Subcutaneous adipose tissue (tissue), 4 donors: ENCODE measurements around the gene CBX7. TPM values are rescaled to one million over a fixed set of nuclear protein-coding genes. Genes with fewer than 3 reads are reported as not detected.

ENCODE experiments used
- total RNA-seq, 4 donors: library from RNA; depleted of rRNA; stranded (reverse); fragments of >200 nt; gene quantifications; one replicate each; pipeline ENCODE4 v1.1.0, GENCODE V29; 2016
- TF ChIP-seq, protein P1 (sequence below): fragments of 450-650 bp; IDR thresholded peaks from one replicate; pipeline ENCODE4 v1.5.1; 2016; ENCODE audit warnings: low read depth, mild to moderate bottlenecking, control low read depth, antibody characterized with exemption, moderate library complexity

CBX7 gene
- total RNA-seq, 4 donors from 2014 or later: 37.4 to 74.2 (median 50.7) TPM

DNA sequence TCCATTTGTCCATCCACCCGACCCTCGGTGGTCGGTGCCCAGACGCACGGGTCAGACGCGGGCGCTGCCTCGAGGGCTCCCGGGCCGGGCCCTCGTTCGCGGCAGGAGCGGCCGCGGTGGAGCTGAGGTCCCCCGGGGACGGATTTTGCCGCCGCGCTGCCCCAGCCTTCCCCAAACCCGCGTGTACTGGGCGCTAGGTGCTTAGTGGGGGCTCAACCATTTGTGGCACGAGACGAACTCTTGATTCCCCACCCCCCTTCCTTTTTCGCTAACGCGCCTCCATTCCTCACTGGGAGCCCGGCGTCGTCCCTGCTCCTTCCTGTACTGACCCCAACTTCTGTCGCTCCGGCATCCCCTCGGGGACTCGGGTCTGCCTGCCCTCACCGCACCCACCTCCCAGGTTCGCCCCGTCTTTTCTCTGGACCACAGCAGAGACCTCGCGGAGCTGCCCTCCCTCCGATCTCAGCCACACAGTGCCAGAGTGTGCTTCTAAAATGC is 789 bp upstream of the CBX7 start:
- TF ChIP-seq, protein P1, sequence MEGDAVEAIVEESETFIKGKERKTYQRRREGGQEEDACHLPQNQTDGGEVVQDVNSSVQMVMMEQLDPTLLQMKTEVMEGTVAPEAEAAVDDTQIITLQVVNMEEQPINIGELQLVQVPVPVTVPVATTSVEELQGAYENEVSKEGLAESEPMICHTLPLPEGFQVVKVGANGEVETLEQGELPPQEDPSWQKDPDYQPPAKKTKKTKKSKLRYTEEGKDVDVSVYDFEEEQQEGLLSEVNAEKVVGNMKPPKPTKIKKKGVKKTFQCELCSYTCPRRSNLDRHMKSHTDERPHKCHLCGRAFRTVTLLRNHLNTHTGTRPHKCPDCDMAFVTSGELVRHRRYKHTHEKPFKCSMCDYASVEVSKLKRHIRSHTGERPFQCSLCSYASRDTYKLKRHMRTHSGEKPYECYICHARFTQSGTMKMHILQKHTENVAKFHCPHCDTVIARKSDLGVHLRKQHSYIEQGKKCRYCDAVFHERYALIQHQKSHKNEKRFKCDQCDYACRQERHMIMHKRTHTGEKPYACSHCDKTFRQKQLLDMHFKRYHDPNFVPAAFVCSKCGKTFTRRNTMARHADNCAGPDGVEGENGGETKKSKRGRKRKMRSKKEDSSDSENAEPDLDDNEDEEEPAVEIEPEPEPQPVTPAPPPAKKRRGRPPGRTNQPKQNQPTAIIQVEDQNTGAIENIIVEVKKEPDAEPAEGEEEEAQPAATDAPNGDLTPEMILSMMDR: no peak

DNA sequence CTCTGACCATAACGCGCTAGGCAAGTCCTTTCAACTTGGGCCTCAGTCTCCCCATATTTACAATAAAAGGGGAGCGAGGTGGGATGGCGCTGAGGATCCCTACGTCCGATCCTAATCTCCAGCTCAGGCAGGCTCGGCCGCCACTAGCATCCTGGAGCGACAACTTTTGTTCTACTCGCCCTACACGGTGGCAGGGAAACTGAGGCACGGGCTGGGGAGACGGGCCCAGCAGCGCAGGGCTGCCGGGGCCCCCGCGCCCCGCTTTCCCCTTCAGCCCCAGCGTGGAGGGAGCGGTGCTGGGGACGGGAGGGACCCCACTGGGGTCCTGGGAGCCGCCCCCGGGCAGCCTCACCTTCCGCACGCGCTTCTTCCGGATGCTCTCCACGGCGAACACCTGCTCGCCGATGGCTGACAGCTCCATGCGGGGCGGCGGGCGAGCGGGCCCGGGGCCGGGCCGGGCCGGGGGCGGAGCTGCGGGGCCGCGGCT is 413 bp downstream of the CBX7 start:
- TF ChIP-seq, protein P1: no peak

DNA sequence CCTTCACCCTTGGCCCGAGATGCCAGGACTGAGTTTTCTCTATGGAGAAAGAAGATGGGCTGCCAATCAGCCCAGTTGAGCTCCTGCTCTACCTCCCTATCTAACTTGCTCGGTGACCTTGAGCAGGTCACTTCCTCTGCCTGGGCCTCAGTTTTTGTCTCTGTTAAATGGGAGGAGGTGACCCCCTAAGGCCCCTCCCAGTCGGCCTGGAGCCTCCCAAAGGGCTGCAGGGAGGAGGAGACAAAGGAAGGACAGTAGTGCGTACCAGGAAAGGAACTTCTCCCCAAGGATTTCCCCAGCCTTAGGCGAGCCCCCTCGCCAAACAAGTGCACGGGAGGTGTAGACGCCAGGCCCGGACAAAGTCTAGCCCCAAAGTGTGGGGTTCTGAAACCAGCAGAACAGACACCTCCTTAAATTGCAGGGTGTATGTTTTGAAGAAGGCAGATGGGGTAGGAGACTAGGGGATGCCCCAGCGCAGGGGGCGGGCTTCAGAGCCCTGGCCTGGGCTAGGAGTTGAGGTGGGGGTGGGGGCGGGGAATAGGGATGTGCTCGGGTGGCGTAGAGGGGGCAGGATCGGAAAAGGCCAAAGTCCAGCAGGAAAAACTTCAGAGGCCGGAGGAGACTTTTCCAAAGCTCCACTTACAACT is 1.0 kb downstream of the CBX7 start:
- TF ChIP-seq, protein P1: no peak

DNA sequence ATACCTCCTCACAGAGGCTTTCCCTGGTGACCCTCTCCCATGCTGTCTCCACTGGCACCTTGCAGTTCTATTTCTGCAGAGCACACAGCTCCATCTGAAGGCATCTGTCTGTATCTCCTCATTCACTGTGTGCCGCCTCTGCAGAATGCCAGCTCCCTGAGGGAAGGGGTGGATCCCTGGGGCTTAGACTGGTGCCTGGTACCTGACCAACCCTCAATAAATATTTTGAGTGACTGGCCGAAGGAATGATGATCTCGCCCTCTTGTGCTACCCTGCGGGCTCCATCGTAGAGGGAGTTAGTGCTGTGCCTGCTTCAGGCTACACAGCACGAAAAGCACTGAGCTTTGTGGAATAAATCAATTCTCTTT is 1.6 kb downstream of the CBX7 start:
- TF ChIP-seq, protein P1: no peak

DNA sequence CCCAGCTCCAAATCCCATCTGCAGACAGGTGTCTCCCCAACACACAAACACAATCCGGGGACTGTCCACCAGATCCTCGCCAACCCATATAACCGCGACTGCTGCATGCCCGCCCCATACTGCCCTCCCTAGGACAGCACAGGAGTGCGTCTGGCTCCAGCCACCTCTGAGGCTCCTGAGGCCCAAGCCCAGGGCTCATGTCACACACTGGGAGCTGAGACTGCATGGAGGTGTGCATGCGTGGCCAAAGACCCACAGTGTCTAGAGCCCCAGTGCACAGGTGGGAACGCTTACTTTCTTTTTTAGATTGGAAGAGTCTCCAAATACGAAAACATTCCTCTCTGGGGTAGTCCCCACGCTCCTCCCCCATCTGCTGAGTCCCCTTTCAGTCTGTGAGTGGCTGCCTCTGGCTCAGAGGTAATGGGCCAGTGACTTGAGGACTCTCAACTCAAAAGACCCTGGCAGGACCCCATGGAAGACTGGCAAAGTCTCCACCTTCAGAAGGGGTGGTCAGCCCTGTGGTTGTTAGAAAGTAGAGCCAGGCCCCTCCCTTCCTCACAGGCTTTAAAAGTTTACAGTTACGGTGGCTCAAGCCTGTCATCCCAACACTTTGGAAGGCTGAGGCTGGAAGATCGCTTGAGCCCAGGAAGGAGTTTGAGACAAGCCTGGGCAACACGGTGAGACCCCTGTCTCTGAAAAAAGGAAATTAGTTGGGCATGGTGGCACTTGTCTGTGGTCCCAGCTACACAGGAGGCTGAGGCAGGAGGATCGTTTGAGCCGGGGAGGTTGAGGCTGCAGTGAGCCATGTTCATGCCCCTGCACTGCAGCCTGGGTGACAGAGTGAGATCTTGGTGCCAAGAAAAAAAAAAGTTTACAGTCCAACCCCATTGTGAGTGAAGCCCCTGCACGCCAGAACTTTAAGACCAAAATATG is 2.3 kb downstream of the CBX7 start:
- TF ChIP-seq, protein P1: no peak

DNA sequence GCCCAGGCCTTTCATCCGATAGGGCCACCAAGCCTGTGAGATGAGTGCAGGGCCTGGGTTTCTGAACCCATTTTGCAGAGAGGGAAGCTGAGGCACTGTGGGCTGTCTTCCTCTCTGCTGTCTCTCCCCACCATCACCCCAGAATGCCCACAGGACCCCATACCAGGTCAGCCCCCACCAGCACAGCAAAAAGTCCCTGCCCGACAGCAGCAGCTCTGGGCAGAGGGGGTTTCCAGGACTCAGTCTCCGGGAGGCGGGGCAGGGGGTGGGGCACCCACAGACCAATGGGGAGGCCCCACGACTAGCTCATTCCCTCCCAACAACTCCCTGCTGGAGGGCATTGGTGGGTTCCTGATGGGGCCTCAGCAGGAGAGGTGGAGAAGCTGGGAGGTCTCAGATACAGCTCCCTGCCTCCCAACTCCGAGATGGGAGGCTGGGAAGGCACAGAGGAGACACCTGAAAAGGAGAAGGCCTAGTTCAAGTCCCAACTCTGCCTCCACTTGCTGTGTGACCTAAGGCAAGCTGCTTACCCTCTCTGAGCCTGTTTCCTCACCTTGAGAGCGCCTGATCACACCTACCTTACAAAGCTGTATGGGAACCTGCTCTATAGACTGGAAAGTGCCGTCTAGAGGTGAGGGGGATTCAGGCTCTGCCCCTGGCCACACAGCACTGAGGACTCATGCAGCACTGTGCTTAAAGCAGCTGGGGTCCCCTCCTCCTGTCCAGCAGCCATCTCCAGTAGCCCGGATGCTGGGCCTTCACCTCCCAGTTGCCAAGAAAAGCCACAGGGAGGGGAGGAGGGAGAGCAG is 3.5 kb downstream of the CBX7 start:
- TF ChIP-seq, protein P1: no peak
